HepG2 (cell line): ENCODE measurements around the gene INTS6. TPM values are rescaled to one million over a fixed set of nuclear protein-coding genes. Genes with fewer than 3 reads are reported as not detected.

Experiments
- ATAC-seq: fragments of 200-7000 bp; cut with Tn5 transposase; 3 replicates; pipeline ENCODE4 v1.9.1; 2020; ENCODE audit warnings: mild to moderate bottlenecking, moderate library complexity
- BruUV-seq: library from RNA; stranded (reverse); fragments of 400-500 nt; replicated peaks from 2 replicates; lab custom pipeline; 2021; lab: Mats Ljungman, UMichigan
- CTCF ChIA-PET: fragments of 300-600 bp; formaldehyde crosslinking; extraction: SDS; loops from one replicate; lab custom pipeline; 2021; ENCODE audit warnings: low total read pairs, inconsistent platforms, low intra/inter-chr PET ratio; lab: Yijun Ruan, JAX
- POLR2A ChIA-PET: fragments of 350-600 bp; sonication (Branson Sonifier 250); formaldehyde crosslinking; loops from one replicate; lab custom pipeline; 2020; ENCODE audit warnings: antibody characterized with exemption, inconsistent platforms; lab: Yijun Ruan, JAX
- DNase-seq: peaks from one replicate; pipeline ENCODE4 v3.0.0-alpha.2; 2015; ENCODE audit warnings: low spot score
- FAIRE-seq: peaks from 3 replicates; lab custom pipeline; 2011; peaks lifted over from hg19 to GRCh38; lab: Jason Lieb, UNC
- H2AFZ ChIP-seq: one replicate; pipeline ENCODE4 v1.6.1; 2011; ENCODE audit warnings: low read length, inconsistent platforms
- H3K27ac ChIP-seq: fragments of 300-600 bp; 3 replicates; pipeline ENCODE4 v1.8.0; 2011; ENCODE audit warnings: mixed run types, mild to moderate bottlenecking, mixed read lengths, low read length, inconsistent platforms; ENCODE audit not compliant: insufficient read depth; ENCODE audit errors: extremely low read length
- H3K27me3 ChIP-seq, 2 experiments: fragments of 200-600 bp in 1 of 2; 2 replicates in 1 of 2; 3 replicates in 1 of 2; pipeline versions ENCODE4 v1.6.0 to v1.8.0; 2011; ENCODE audit warnings: low read length in 2 of 2, mild to moderate bottlenecking in 2 of 2, moderate library complexity in 2 of 2, inconsistent platforms in 1 of 2; ENCODE audit not compliant: insufficient read depth in 2 of 2, control insufficient read depth in 1 of 2
- H3K36me3 ChIP-seq, 2 experiments: fragments of 200-600 bp in 1 of 2; replicated peaks in 1 of 2; 2 replicates in 1 of 2; 3 replicates in 1 of 2; pipeline versions ENCODE4 v1.5.1 to v1.8.0; 2011; ENCODE audit warnings: low read length in 2 of 2, inconsistent platforms in 1 of 2; ENCODE audit not compliant: insufficient read depth in 2 of 2, control insufficient read depth in 1 of 2
- H3K4me1 ChIP-seq: 2 replicates; pipeline ENCODE4 v1.5.1; 2012; ENCODE audit warnings: low read length, inconsistent platforms; ENCODE audit not compliant: insufficient read depth
- H3K4me2 ChIP-seq: 2 replicates; pipeline ENCODE4 v1.6.0; 2011; ENCODE audit warnings: low read depth, low read length, inconsistent platforms
- H3K4me3 ChIP-seq, 3 experiments: fragments of 200-600 bp in 1 of 3; sonication (generic), shearing (Covaris generic) in 1 of 3; replicated peaks in 1 of 3; 2 replicates each; pipeline ENCODE4 v1.5.1; 2011 to 2016; ENCODE audit warnings: low read length in 3 of 3, inconsistent platforms in 2 of 3, low read depth in 2 of 3, mild to moderate bottlenecking in 2 of 3, control low read depth in 1 of 3, mixed read lengths in 1 of 3; ENCODE audit not compliant: insufficient read depth in 1 of 3
- H3K79me2 ChIP-seq: one replicate; pipeline ENCODE4 v1.6.1; 2011; ENCODE audit warnings: low read length, inconsistent platforms; ENCODE audit not compliant: insufficient read depth
- H3K9ac ChIP-seq: 2 replicates; pipeline ENCODE4 v1.6.0; 2011; ENCODE audit warnings: mild to moderate bottlenecking, low read depth, low read length, inconsistent platforms; ENCODE audit not compliant: insufficient read depth
- H3K9me3 ChIP-seq: 2 replicates; pipeline ENCODE4 v1.5.1; 2012; ENCODE audit warnings: mild to moderate bottlenecking, low read length
- H4K20me1 ChIP-seq: 2 replicates; pipeline ENCODE4 v1.6.0; 2011; ENCODE audit warnings: inconsistent platforms, mild to moderate bottlenecking, low read length, moderate library complexity; ENCODE audit not compliant: insufficient read depth
- CSRNP1 ChIP-seq: sonication (generic); formaldehyde crosslinking; IDR thresholded peaks from 2 replicates; pipeline ENCODE4 v1.8.1; 2023; ENCODE audit warnings: mild to moderate bottlenecking, missing genetic modification reagents
- HDAC1 ChIP-seq: sonication (generic); formaldehyde crosslinking; IDR thresholded peaks from 2 replicates; pipeline ENCODE4 v1.5.1; 2020; ENCODE audit warnings: mild to moderate bottlenecking, missing genetic modification reagents
- HNF4A ChIP-seq: sonication (generic); formaldehyde crosslinking; IDR thresholded peaks from 2 replicates; pipeline ENCODE4 v1.4.0; 2020; ENCODE audit warnings: missing genetic modification reagents
- HNRNPUL1 ChIP-seq: fragments of 200-400 bp; formaldehyde crosslinking; IDR thresholded peaks from 2 replicates; pipeline ENCODE4 v1.6.1; 2017; ENCODE audit warnings: low read depth, mild to moderate bottlenecking, low read length, moderate library complexity
- JUND ChIP-seq: sonication (generic); formaldehyde crosslinking; IDR thresholded peaks from 2 replicates; pipeline ENCODE4 v1.8.0; 2022; ENCODE audit warnings: mild to moderate bottlenecking, missing genetic modification reagents
- MATR3 ChIP-seq: sonication (generic); formaldehyde crosslinking; IDR thresholded peaks from 2 replicates; pipeline ENCODE4 v1.4.0; 2020; ENCODE audit warnings: missing genetic modification reagents
- PBX2 ChIP-seq: IDR thresholded peaks from 2 replicates; pipeline ENCODE4 v1.6.1; 2016; ENCODE audit warnings: control low read depth
- PHF20 ChIP-seq: sonication (generic); formaldehyde crosslinking; IDR thresholded peaks from 2 replicates; pipeline ENCODE4 v1.5.0; 2020; ENCODE audit warnings: mild to moderate bottlenecking, missing genetic modification reagents
- PPARG ChIP-seq: conservative IDR thresholded peaks from 2 replicates; pipeline ENCODE4 v1.6.1; 2016; ENCODE audit warnings: missing biosample characterization, missing genetic modification reagents
- PREB ChIP-seq: sonication (generic); formaldehyde crosslinking; IDR thresholded peaks from 2 replicates; pipeline ENCODE4 v1.4.0; 2020; ENCODE audit warnings: missing genetic modification reagents
- ZFAT ChIP-seq: sonication (generic); formaldehyde crosslinking; conservative IDR thresholded peaks from 2 replicates; pipeline ENCODE4 v1.8.1; 2023; ENCODE audit warnings: missing genetic modification reagents, inconsistent platforms
- ZNF773 ChIP-seq: sonication (generic); formaldehyde crosslinking; IDR thresholded peaks from 2 replicates; pipeline ENCODE4 v1.4.0; 2020; ENCODE audit warnings: missing genetic modification reagents, borderline replicate concordance
- WGBS: methylation state at CpG from one replicate; pipeline ENCODE4 v1.1.6; 2017; ENCODE audit warnings: low lambda C conversion rate; 5-methylcytosine and 5-hydroxymethylcytosine counted together
- in situ Hi-C: cut with HindIII; loops from 2 replicates; pipeline ENCODE4 v1.10.0; 2017; ENCODE audit warnings: low pct_unique_long_range_greater_than_20kb; ENCODE audit not compliant: extremely low pct_ligation_motif_present
- intact Hi-C: fragments of 100-400 bp; cut with micrococcal nuclease; formaldehyde crosslinking; loops from one replicate; pipeline ENCODE4 v1.10.0; 2022; ENCODE audit not compliant: unreplicated experiment
- polyA plus RNA-seq, 8 experiments: library from polyadenylated mRNA; depleted of rRNA in 3 of 8; stranded (reverse) in 7 of 8; unstranded in 1 of 8; fragments of >200 nt; fragmentation: Illumina TruSeq in 4 of 8; extraction: Trizol in 4 of 8; gene quantifications; 2 replicates each; pipeline versions ENCODE4 v1.2.1 to v1.2.3, GENCODE V29; 2011 to 2016; ENCODE audit warnings: low read depth in 4 of 8, missing spikeins in 1 of 8, mixed read lengths in 1 of 8; ENCODE audit not compliant: insufficient read depth in 1 of 8
- total RNA-seq, 5 experiments: library from RNA; depleted of rRNA; stranded (reverse); fragments of >200 nt; fragmentation: Illumina TruSeq; extraction: Trizol; gene quantifications; 2 replicates each; pipeline ENCODE4 v1.2.3, GENCODE V29; 2016; ENCODE audit warnings: low read depth in 1 of 5
- TF ChIP-seq, protein P1 (sequence below): IDR thresholded peaks from 2 replicates; pipeline ENCODE4 v1.6.1; 2016; ENCODE audit warnings: missing compliant biosample characterization, missing genetic modification reagents, borderline replicate concordance
- TF ChIP-seq, protein P2 (sequence below): sonication (generic); formaldehyde crosslinking; IDR thresholded peaks from 2 replicates; pipeline ENCODE4 v1.4.0; 2020; ENCODE audit warnings: missing genetic modification reagents, mild to moderate bottlenecking, borderline replicate concordance

The INTS6 gene
- total and polyA plus RNA-seq, 2 of the 13 experiments (the other 11 are each of a cell fraction or from before 2014, with no cell fraction given) = 27.9 to 38.4 TPM

DNA sequence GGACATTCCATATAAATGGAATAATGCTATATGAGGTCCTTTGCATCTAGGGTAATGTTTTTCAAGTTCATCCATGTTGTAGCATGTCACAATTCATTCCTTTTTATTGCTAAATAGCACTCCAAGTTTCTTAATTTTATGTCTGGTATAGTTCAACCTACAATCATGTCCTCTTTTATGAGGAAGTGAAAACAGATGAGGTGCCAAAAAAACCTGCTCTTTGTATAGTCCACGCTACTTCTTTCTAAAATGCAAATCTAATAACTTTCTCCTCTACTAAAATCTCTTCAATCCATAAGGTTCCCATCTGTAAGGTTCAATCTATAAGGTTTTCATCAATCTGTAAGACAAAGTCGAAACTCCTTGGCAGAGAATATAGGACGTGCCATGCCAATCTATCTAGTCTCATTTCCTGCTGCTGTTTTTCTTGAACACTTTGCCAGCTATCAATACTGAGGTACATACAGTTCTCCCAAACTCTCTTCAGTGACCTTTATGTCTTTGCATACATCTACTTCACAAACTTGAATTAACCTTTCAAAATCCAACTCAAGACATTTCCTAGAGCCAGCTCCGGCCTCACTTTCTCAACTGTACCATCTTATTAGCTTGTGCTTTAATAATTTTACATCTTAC is 33.7 kb downstream of the INTS6 start (continued):
- TF ChIP-seq, protein P1, sequence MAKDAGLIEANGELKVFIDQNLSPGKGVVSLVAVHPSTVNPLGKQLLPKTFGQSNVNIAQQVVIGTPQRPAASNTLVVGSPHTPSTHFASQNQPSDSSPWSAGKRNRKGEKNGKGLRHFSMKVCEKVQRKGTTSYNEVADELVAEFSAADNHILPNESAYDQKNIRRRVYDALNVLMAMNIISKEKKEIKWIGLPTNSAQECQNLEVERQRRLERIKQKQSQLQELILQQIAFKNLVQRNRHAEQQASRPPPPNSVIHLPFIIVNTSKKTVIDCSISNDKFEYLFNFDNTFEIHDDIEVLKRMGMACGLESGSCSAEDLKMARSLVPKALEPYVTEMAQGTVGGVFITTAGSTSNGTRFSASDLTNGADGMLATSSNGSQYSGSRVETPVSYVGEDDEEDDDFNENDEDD (CRISPR knock-in tag) = no peak
- TF ChIP-seq CSRNP1 (CRISPR knock-in tag) (no peak), HNRNPUL1 (no peak), PBX2 (no peak)
- TF ChIP-seq, all 625 proteins: peak for 0

DNA sequence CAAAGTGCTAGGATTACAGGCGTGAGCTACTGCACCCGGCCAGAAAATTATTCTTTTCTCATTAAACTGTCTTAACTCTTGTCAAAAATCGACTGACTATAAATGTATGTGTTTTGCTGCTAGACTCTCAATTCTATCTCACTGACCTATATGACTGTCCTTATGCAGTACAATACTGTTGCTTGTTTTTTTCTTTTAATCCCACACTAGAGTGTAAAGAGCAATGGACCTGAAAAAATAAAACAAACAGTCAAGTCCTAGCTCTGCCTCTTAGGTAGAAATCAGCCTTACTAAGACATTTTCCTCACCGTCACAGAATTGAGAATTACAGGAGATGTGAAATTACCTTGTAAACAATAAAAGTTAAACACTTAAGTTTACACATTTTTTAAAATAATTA is 35.1 kb downstream of the INTS6 start:
- peaks cover 55% of the 10 kb centered on the region for H4K20me1 ChIP-seq
- no peaks in the 10 kb centered on the region for H3K9me3 ChIP-seq
- no peak overlapping the region for H2AFZ ChIP-seq
- no peak overlapping the region for H3K27ac ChIP-seq
- 0 out of 2 replicates have a peak overlapping the region, but pooled peaks have one; percentile 5 for H3K4me2 ChIP-seq
- BruUV-seq = no TSS peak
- intact Hi-C loops (no loop called here), in situ Hi-C loops (no loop called here)
- CTCF ChIA-PET = no interaction called here
- H3K9ac ChIP-seq = no peak overlapping the region
- peaks cover 94% of the 10 kb centered on the region for H3K79me2 ChIP-seq
- DNase-seq (peak; percentile 33), FAIRE-seq (no peak), ATAC-seq (peak; percentile 94)
- no peak overlapping the region for H3K4me3 ChIP-seq
- no peaks in the 10 kb centered on the region for H3K27me3 ChIP-seq
- POLR2A ChIA-PET = interaction anchor here (0.9 kb wide), 1 partner anchor 35 kb away, joined by 3 read pairs; the partner anchor contains the start of gene INTS6
- peaks cover 55% of the 10 kb centered on the region for H3K4me1 ChIP-seq
- peaks cover 2 to 14% of the 10 kb centered on the region in 2 experiments; a peak in 4 of 5 replicates for H3K36me3 ChIP-seq
- WGBS = 70% methylated on average over 4 of the region's 4 CpGs
- TF ChIP-seq ZFAT = no peak
- TF ChIP-seq HNF4A (CRISPR knock-in tag) = peak; percentile 34; the same call in 1 of the 2 replicates
- TF ChIP-seq ZNF773 (CRISPR knock-in tag) = no peak
- TF ChIP-seq PHF20 (CRISPR knock-in tag) = no peak
- no peak for TF ChIP-seq PPARG (CRISPR knock-in tag)
- no peak for TF ChIP-seq JUND (CRISPR knock-in tag)
- TF ChIP-seq MATR3 (CRISPR knock-in tag) = no peak
- 0 out of 2 replicates have a peak, but pooled peaks have one; percentile 20 for TF ChIP-seq HDAC1 (CRISPR knock-in tag)
- no peak for TF ChIP-seq PREB (CRISPR knock-in tag)
- TF ChIP-seq, protein P2, sequence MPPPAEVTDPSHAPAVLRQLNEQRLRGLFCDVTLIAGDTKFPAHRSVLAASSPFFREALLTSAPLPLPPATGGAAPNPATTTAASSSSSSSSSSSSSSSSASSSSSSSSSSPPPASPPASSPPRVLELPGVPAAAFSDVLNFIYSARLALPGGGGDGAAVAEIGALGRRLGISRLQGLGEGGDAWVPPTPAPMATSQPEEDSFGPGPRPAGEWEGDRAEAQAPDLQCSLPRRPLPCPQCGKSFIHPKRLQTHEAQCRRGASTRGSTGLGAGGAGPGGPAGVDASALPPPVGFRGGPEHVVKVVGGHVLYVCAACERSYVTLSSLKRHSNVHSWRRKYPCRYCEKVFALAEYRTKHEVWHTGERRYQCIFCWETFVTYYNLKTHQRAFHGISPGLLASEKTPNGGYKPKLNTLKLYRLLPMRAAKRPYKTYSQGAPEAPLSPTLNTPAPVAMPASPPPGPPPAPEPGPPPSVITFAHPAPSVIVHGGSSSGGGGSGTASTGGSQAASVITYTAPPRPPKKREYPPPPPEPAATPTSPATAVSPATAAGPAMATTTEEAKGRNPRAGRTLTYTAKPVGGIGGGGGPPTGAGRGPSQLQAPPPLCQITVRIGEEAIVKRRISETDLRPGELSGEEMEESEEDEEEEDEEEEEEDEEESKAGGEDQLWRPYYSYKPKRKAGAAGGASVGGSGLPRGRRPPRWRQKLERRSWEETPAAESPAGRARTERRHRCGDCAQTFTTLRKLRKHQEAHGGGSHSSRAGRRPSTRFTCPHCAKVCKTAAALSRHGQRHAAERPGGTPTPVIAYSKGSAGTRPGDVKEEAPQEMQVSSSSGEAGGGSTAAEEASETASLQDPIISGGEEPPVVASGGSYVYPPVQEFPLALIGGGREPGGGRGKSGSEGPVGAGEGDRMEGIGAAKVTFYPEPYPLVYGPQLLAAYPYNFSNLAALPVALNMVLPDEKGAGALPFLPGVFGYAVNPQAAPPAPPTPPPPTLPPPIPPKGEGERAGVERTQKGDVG (CRISPR knock-in tag) = no peak
